ENCODE results near the gene SERPINB6.

DNA sequence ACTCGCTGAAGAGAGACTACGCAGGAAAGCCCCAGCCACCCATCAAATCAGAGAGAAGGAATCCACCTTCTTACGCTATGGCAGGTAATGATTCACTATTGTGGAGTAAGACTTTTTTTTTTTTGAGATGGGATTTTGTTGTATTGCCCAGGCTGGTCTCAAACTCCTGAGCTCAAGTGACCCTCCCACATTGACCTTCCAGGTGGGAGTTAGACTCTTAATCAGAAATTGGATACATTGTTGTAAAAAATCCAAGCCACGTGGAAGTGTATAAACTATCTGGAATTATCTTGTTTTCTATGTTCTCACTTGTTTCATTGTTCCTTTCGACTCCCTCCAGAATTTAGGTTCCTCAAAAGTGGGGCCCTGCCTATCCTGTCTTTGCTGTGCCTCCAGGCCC lies 35.1 kb upstream of the SERPINB6 start:
- TF ChIP-seq, protein P1, sequence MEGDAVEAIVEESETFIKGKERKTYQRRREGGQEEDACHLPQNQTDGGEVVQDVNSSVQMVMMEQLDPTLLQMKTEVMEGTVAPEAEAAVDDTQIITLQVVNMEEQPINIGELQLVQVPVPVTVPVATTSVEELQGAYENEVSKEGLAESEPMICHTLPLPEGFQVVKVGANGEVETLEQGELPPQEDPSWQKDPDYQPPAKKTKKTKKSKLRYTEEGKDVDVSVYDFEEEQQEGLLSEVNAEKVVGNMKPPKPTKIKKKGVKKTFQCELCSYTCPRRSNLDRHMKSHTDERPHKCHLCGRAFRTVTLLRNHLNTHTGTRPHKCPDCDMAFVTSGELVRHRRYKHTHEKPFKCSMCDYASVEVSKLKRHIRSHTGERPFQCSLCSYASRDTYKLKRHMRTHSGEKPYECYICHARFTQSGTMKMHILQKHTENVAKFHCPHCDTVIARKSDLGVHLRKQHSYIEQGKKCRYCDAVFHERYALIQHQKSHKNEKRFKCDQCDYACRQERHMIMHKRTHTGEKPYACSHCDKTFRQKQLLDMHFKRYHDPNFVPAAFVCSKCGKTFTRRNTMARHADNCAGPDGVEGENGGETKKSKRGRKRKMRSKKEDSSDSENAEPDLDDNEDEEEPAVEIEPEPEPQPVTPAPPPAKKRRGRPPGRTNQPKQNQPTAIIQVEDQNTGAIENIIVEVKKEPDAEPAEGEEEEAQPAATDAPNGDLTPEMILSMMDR (IDR thresholded peaks at IDR 0.05; ENCODE audit: low read depth, low read length): no peak
- no peak for TF ChIP-seq EZH2phosphoT487 (IDR thresholded peaks at IDR 0.05; ENCODE audit: low read depth)

All from OCI-LY3 (cell line).